Measurements from ENCODE around the gene SPINK14. TPM values are rescaled to one million over a fixed set of nuclear protein-coding genes. Genes with fewer than 3 reads are reported as not detected.

The SPINK14 gene
- total RNA-seq, 1 donor from 2014 or later = not detected

GRCh38 chr5:148221508-148221907 is 53.2 kb downstream of the SPINK14 start:
- Mint-ChIP-seq H3K4me1 (ENCODE audit: low read depth) (no peaks in the 10 kb centered on the region), H3K27ac (no peak overlapping the region), H3K27me3 (peaks cover 7% of the 10 kb centered on the region), H3K9me3 (ENCODE audit: low read depth) (peaks cover 8% of the 10 kb centered on the region), H3K4me3 (ENCODE audit: low read depth) (no peak overlapping the region), H3K36me3 (ENCODE audit: insufficient read depth) (no peaks in the 10 kb centered on the region)
- TF ChIP-seq, protein P1, sequence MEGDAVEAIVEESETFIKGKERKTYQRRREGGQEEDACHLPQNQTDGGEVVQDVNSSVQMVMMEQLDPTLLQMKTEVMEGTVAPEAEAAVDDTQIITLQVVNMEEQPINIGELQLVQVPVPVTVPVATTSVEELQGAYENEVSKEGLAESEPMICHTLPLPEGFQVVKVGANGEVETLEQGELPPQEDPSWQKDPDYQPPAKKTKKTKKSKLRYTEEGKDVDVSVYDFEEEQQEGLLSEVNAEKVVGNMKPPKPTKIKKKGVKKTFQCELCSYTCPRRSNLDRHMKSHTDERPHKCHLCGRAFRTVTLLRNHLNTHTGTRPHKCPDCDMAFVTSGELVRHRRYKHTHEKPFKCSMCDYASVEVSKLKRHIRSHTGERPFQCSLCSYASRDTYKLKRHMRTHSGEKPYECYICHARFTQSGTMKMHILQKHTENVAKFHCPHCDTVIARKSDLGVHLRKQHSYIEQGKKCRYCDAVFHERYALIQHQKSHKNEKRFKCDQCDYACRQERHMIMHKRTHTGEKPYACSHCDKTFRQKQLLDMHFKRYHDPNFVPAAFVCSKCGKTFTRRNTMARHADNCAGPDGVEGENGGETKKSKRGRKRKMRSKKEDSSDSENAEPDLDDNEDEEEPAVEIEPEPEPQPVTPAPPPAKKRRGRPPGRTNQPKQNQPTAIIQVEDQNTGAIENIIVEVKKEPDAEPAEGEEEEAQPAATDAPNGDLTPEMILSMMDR (IDR thresholded peaks at IDR 0.05; ENCODE audit: unreplicated experiment) = no peak
- no peak for DNase-seq (ENCODE audit: low spot score, unreplicated experiment)

DNA sequence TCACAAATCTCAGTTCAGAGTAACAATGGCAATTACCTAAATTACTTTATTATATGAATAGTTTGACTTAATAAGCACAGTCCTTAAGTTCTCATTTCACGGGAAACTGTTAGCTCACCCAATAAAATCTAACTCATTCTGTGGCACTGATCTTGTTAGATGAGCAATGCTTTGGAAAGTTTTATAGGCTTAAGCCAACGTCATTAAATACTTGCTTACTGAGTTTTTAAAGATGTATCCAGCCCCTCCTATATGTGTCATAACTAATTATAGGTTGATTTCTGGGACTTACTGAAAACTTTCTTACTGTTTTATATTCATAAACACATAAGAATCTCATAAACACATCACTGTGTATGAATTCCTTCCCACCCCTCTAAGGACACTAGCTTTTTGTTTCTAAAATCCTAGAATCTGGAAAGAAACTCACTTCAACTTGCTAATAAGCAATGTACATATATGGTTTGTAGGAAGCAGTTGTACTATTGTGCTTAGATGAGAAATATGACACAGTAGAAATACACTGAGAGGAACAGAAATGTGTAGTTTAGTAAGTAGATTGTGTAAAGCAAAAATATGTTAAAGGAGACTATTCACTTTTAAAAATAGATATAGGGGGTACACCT is 55.9 kb downstream of the SPINK14 start:
- Mint-ChIP-seq H3K4me1 (ENCODE audit: low read depth) (no peaks in the 10 kb centered on the region), H3K27ac (no peak overlapping the region), H3K9me3 (ENCODE audit: low read depth) (no peaks in the 10 kb centered on the region), H3K4me3 (ENCODE audit: low read depth) (no peak overlapping the region), H3K36me3 (ENCODE audit: insufficient read depth) (no peaks in the 10 kb centered on the region), H3K27me3 (peaks cover 7% of the 10 kb centered on the region)
- DNase-seq (ENCODE audit: low spot score, unreplicated experiment) = no peak
- TF ChIP-seq, protein P1 (IDR thresholded peaks at IDR 0.05; ENCODE audit: unreplicated experiment) = no peak

Other genes starting within 250 kb of the SPINK14 start
- gene SPINK5, start 104.6 kb upstream of the SPINK14 start, total RNA-seq = 19.7 and 23.8 TPM in 2 replicates
- not detected in 2 replicates for gene SPINK6, start 34.5 kb downstream of the SPINK14 start, total RNA-seq
- not detected in 2 replicates for gene MARCOL, start 70.0 kb downstream of the SPINK14 start, total RNA-seq
- not detected in 2 replicates for gene SPINK13, start 100.2 kb downstream of the SPINK14 start, total RNA-seq
- not detected in 2 replicates for gene SPINK7, start 143.9 kb downstream of the SPINK14 start, total RNA-seq
- not detected in 2 replicates for gene SPINK9, start 167.0 kb downstream of the SPINK14 start, total RNA-seq
- 65.0 and 68.1 TPM in 2 replicates for gene FBXO38, start 215.4 kb downstream of the SPINK14 start, total RNA-seq

Data from progenitor cell of endocrine pancreas (in vitro differentiated cells).